ENCODE measurements around the gene PPP1R37.
A peak's percentile ranks its signal among the peaks of the same experiment; 100 is the strongest.

PPP1R37 gene

DNA sequence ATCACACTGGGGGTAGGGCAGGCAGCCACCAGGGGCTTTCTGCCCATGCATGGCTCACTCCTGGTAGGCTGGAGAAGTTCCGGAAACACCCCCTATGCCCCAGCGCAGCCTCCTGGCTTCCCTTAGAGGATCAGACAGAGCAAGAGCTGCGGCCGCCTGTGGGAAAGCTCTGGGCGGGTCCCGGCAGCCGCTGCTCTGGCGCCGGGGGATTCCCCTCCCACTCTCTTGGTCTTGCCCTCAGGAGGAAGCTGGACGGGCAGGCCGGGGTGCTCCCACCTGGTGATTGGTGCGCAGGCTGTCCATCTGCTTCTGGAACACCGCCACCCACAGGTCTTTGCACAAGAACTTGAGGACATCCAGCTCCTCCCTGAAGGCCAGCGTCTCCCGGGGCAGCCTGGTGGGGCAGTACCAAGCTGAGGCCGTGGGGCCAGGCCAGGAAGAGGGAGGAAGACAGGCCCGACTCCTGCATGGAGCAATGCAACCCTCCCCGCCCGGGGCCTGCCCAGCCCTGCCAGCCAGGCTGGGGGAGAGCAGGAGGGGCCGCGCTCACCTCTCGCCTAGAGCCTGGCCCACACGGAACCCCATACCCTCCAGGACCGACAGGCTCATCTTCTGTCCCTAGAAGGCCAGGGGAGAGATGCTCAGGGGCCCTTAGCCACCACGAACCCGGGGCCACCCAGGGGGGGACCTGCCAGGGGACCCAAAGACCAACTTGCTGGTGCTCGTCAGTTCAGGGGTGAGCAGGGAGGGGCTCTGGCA, 71.8 kb downstream of the PPP1R37 start:
- peak; percentile 87 for DNase-seq (ENCODE audit: low spot score)
- TF ChIP-seq, protein P1, sequence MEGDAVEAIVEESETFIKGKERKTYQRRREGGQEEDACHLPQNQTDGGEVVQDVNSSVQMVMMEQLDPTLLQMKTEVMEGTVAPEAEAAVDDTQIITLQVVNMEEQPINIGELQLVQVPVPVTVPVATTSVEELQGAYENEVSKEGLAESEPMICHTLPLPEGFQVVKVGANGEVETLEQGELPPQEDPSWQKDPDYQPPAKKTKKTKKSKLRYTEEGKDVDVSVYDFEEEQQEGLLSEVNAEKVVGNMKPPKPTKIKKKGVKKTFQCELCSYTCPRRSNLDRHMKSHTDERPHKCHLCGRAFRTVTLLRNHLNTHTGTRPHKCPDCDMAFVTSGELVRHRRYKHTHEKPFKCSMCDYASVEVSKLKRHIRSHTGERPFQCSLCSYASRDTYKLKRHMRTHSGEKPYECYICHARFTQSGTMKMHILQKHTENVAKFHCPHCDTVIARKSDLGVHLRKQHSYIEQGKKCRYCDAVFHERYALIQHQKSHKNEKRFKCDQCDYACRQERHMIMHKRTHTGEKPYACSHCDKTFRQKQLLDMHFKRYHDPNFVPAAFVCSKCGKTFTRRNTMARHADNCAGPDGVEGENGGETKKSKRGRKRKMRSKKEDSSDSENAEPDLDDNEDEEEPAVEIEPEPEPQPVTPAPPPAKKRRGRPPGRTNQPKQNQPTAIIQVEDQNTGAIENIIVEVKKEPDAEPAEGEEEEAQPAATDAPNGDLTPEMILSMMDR (IDR thresholded peaks at IDR 0.05; ENCODE audit: extremely low read depth, insufficient read depth, missing control alignments) = peak; percentile 12
- in situ Hi-C loops (cut with MboI; ENCODE audit: low pct_unique_long_range_greater_than_20kb, low sequenced_read_pairs, unreplicated experiment) = no loop called here

DNA sequence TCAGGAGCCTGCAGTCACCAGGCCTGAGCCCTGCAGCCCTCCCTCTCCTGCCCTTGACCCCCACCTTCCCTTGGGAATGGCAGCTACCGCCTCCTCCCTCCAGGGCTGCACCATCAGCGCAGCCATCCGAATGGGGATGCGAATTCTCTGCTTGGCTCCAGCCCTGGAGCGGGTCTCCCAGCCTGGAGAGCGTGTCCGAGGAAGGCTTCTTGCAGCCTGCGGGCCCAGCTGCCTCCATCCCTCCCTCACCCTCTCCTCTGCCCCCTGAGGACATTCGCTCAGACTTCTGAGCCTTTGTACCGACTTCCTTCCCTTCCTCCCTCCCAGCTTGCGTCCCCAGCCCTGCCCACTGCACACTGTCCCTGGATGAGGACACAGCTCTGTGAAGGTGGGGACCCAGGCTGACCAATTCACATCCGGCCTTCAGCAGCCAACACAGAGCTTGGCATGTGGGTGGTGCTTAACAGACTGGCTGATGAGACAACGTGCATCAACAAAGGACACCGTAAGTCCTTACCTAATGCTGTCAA, 73.8 kb downstream of the PPP1R37 start:
- DNase-seq (ENCODE audit: low spot score) = no peak
- TF ChIP-seq, protein P1 (IDR thresholded peaks at IDR 0.05; ENCODE audit: extremely low read depth, insufficient read depth, missing control alignments) = no peak
- in situ Hi-C loops (cut with MboI; ENCODE audit: low pct_unique_long_range_greater_than_20kb, low sequenced_read_pairs, unreplicated experiment) = no loop called here

DNA sequence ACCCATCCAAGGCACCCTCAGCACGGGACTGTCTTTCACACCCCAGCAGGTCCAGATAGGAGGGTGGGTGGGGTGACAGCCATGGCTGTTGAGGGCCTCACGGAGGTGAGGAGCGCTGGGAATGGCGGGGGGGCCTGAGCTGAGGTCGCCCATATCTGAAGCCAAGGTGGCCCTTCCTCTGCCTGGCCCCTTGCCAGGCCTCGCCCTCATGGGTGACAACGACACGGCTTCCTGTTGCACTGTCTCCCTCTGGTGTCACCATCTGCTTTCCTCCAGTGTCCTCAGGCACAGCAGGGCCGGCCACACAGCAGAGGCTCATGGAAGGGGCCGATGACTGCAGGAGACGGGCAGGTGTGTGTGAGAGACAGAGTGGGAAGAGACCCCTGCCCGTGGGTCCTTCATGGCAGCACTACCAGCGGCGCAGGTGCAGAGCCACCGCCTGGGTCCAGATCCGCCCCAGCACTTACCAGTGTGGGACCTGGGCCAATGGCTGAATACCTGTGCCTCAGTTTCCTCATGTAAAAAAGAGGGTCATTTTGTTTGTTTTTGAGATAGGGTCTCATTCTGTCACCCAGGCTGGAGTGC, 75.9 kb downstream of the PPP1R37 start:
- DNase-seq (ENCODE audit: low spot score) = no peak
- TF ChIP-seq, protein P1 (IDR thresholded peaks at IDR 0.05; ENCODE audit: extremely low read depth, insufficient read depth, missing control alignments) = no peak
- in situ Hi-C loops (cut with MboI; ENCODE audit: low pct_unique_long_range_greater_than_20kb, low sequenced_read_pairs, unreplicated experiment) = no loop called here

DNA sequence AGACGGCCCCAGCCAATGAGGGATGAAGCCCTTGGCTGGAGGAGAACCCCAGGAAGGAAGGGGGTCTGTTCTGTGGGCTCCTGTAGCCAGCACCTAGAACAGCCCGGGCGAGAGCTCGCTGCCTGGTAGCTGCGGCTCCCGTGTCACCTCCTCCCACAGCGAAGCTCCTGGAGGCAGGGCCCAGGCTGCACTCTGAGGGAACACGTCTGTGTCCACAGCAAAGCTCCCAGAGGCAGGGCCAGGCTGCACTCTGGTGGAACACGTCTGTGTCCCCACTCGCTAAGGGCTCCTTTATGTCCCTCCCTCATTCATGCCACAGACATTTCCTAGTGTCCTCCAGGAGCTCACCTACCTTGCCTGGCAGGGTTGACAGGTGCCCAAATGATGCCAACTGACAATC, 76.6 kb downstream of the PPP1R37 start:
- TF ChIP-seq, protein P1 (IDR thresholded peaks at IDR 0.05; ENCODE audit: extremely low read depth, insufficient read depth, missing control alignments) = no peak
- DNase-seq (ENCODE audit: low spot score) = no peak
- in situ Hi-C loops (cut with MboI; ENCODE audit: low pct_unique_long_range_greater_than_20kb, low sequenced_read_pairs, unreplicated experiment) = no loop called here

DNA sequence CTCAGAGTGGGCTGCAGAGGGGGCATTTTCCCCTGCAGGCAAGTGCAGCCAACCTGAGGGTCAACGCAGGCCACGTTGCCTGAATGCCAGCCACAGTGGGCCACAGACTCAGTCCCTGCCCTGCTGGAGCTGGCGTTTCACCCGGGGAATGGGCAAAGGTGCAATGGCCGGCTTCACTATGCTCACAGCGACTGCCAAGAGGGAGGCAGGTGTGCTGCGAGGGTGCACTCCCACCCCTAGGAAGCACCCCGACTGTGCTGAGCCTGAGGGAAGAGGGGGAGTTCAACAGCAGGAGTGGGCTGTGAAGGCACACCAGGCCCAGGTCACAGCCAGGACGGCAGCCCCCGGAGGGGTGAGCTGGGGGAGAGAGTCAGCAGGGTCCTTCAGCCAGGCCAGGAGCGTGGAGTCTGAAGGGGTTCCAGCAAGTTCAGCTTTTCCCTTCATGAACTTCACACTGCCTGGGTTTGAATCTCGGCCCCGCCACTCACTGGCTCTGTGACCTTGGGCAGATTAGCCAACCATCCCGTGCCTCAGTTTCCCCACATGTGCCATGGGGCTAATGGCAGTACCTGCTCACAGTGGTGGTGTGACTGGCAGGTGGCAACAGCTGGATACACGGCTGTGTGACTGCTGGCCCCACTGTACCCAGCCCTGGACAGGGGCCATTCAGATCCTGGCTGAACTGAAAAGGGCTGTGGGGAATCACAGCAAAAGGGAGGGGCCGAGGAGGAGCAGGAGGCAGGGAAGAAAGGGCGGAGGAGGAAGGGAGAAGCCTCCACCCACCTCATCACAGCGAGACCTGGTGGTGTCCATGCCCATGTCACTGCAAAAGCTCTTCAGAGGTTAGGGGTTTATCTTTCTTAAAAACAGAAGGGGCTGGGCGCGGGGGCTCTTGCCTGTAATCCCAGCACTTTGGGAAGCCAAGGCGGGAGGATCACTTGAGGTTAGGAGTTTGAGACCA, 77.4 kb downstream of the PPP1R37 start:
- DNase-seq (ENCODE audit: low spot score) = no peak
- TF ChIP-seq, protein P1 (IDR thresholded peaks at IDR 0.05; ENCODE audit: extremely low read depth, insufficient read depth, missing control alignments) = no peak
- in situ Hi-C loops (cut with MboI; ENCODE audit: low pct_unique_long_range_greater_than_20kb, low sequenced_read_pairs, unreplicated experiment) = no loop called here

DNA sequence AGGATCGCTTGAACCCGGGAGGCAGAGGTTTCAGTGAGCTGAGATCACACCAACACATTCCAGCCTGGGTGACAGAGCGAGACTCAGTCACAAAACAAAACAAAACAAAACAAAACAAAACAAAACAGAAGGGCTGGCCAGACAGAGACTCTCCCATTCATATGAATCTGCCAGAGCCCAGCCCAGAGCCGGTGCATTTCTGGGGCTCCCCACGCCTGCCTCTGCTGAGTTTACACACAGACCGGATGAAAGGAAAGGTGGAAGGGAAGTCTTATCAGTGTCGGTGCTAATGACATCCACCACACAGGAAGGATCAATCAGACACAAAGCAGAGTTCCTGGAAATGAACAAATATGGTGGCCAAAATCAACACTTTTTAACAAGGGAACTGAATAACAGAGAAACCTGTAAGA, 78.2 kb downstream of the PPP1R37 start:
- in situ Hi-C loops (cut with MboI; ENCODE audit: low pct_unique_long_range_greater_than_20kb, low sequenced_read_pairs, unreplicated experiment) = no loop called here
- DNase-seq (ENCODE audit: low spot score) = no peak
- TF ChIP-seq, protein P1 (IDR thresholded peaks at IDR 0.05; ENCODE audit: extremely low read depth, insufficient read depth, missing control alignments) = no peak

All from GM13977 (cell line).